B cell (primary cell): ENCODE results near the gene CTNNA3.

Experiments used
- CTCF ChIP-seq: fragments of 200-600 bp; IDR thresholded peaks from one replicate; pipeline ENCODE4 v1.8.0; 2022; ENCODE audit warnings: antibody characterized with exemption, mild to moderate bottlenecking
- EZH2 ChIP-seq: IDR thresholded peaks from 2 replicates; pipeline ENCODE4 v1.6.1; 2012; ENCODE audit warnings: borderline replicate concordance, low read depth, mild to moderate bottlenecking, moderate library complexity, low read length; ENCODE audit not compliant: insufficient read depth, poor library complexity, severe bottlenecking

- TF ChIP-seq CTCF (no peak), EZH2 (no peak)
These were observed 809.1 kb downstream of the CTNNA3 start for GRCh38 chr10:66886848-66887247.
